ENCODE results near the gene SYNE2. TPM values are rescaled to one million over a fixed set of nuclear protein-coding genes. Genes with fewer than 3 reads are reported as not detected.

SYNE2 gene
- total RNA-seq, 1 experiment from 2014 or later: 67.4 TPM

DNA sequence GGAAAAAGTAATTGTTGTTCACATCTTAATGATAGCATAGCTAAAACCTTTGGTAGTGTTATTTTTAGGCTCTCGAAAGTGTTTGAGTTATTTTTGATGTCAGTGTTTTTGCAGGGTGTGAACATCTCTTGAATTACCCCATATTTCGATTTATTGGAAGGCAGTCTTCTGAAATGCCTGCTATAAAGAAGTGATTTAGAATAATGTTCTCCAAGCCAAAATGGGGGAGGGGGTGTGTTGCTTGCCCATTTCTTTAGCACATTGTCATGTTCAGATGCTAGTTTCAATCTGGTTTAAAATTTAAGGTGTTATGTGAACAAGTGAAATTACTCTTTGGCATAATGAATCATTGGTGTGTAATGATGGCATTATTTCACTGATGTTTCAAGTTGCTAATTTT lies 110.6 kb downstream of the SYNE2 start:
- Mint-ChIP-seq H3K27ac (ENCODE audit: low read depth, unreplicated experiment) (no peak overlapping the region), H3K9me3 (ENCODE audit: unreplicated experiment) (no peaks in the 10 kb centered on the region), H3K27me3 (ENCODE audit: insufficient read depth, unreplicated experiment) (no peaks in the 10 kb centered on the region), H3K4me3 (ENCODE audit: unreplicated experiment) (no peak overlapping the region), H3K36me3 (ENCODE audit: insufficient read depth, unreplicated experiment) (peaks cover 12% of the 10 kb centered on the region), H3K4me1 (ENCODE audit: insufficient read depth, unreplicated experiment) (no peaks in the 10 kb centered on the region)
- intact Hi-C loops (cut with micrococcal nuclease): no loop called here
- no TSS peak for BruUV-seq (replicated peaks)
- POLR2A ChIA-PET: interaction anchor here (0.6 to 1.1 kb wide), 2 partner anchors 9 to 590 kb away, joined by 3 to 4 read pairs; no protein-coding TSS in a partner anchor
- no peak for DNase-seq (ENCODE audit: unreplicated experiment)
- CTCF ChIA-PET: no interaction called here
- TF ChIP-seq, protein P1, sequence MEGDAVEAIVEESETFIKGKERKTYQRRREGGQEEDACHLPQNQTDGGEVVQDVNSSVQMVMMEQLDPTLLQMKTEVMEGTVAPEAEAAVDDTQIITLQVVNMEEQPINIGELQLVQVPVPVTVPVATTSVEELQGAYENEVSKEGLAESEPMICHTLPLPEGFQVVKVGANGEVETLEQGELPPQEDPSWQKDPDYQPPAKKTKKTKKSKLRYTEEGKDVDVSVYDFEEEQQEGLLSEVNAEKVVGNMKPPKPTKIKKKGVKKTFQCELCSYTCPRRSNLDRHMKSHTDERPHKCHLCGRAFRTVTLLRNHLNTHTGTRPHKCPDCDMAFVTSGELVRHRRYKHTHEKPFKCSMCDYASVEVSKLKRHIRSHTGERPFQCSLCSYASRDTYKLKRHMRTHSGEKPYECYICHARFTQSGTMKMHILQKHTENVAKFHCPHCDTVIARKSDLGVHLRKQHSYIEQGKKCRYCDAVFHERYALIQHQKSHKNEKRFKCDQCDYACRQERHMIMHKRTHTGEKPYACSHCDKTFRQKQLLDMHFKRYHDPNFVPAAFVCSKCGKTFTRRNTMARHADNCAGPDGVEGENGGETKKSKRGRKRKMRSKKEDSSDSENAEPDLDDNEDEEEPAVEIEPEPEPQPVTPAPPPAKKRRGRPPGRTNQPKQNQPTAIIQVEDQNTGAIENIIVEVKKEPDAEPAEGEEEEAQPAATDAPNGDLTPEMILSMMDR (IDR thresholded peaks at IDR 0.05; ENCODE audit: unreplicated experiment): no peak

DNA sequence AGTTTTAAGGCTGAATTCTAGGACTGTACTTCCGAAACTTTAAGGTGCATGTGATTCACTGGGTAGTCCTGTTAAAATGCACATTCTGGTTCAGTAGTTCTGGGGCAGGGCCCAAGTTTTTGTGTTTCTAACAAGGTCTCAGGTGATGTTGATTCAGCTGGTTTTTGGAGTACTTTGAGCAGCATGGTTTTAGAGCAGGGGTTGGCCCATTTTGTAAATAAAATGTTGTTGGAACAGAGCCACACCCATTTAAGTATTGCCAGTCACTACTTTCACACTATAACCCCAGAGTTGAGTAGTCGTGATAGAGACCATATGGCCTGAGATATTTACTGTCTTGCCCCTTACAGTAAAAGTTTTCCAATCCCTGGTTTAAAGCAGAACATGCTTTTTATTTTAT lies 111.3 kb downstream of the SYNE2 start:
- CTCF ChIA-PET: no interaction called here

GRCh38 chr14:63966407-63966806 lies 113.6 kb downstream of the SYNE2 start:
- Mint-ChIP-seq H3K27me3 (ENCODE audit: insufficient read depth, unreplicated experiment) (no peaks in the 10 kb centered on the region), H3K9me3 (ENCODE audit: unreplicated experiment) (no peaks in the 10 kb centered on the region), H3K36me3 (ENCODE audit: insufficient read depth, unreplicated experiment) (peaks cover 12% of the 10 kb centered on the region), H3K27ac (ENCODE audit: low read depth, unreplicated experiment) (no peak overlapping the region), H3K4me1 (ENCODE audit: insufficient read depth, unreplicated experiment) (no peaks in the 10 kb centered on the region), H3K4me3 (ENCODE audit: unreplicated experiment) (no peak overlapping the region)
- DNase-seq (ENCODE audit: unreplicated experiment): no peak
- POLR2A ChIA-PET: no interaction called here
- CTCF ChIA-PET: interaction anchor here (0.6 to 0.7 kb wide), 3 partner anchors 100 to 199 kb away, joined by 3 read pairs; no protein-coding TSS in a partner anchor
- TF ChIP-seq, protein P1 (IDR thresholded peaks at IDR 0.05; ENCODE audit: unreplicated experiment): no peak
- intact Hi-C loops (cut with micrococcal nuclease): no loop called here
- BruUV-seq (replicated peaks): no TSS peak

More for the DNA sequence above, 111.3 kb downstream of the SYNE2 start:
- H3K9me3 Mint-ChIP-seq (ENCODE audit: unreplicated experiment): no peaks in the 10 kb centered on the region
- intact Hi-C loops (cut with micrococcal nuclease): no loop called here
- TF ChIP-seq, protein P1 (IDR thresholded peaks at IDR 0.05; ENCODE audit: unreplicated experiment): no peak
- H3K27ac Mint-ChIP-seq (ENCODE audit: low read depth, unreplicated experiment): no peak overlapping the region
- DNase-seq (ENCODE audit: unreplicated experiment): no peak
- no peak overlapping the region for H3K4me3 Mint-ChIP-seq (ENCODE audit: unreplicated experiment)
- no peaks in the 10 kb centered on the region for H3K27me3 Mint-ChIP-seq (ENCODE audit: insufficient read depth, unreplicated experiment)
- no peaks in the 10 kb centered on the region for H3K4me1 Mint-ChIP-seq (ENCODE audit: insufficient read depth, unreplicated experiment)
- no TSS peak for BruUV-seq (replicated peaks)
- POLR2A ChIA-PET: interaction anchor here (0.5 kb wide), 1 partner anchor 13 kb away, joined by 4 read pairs; no protein-coding TSS in a partner anchor
- H3K36me3 Mint-ChIP-seq (ENCODE audit: insufficient read depth, unreplicated experiment): peaks cover 12% of the 10 kb centered on the region

DNA sequence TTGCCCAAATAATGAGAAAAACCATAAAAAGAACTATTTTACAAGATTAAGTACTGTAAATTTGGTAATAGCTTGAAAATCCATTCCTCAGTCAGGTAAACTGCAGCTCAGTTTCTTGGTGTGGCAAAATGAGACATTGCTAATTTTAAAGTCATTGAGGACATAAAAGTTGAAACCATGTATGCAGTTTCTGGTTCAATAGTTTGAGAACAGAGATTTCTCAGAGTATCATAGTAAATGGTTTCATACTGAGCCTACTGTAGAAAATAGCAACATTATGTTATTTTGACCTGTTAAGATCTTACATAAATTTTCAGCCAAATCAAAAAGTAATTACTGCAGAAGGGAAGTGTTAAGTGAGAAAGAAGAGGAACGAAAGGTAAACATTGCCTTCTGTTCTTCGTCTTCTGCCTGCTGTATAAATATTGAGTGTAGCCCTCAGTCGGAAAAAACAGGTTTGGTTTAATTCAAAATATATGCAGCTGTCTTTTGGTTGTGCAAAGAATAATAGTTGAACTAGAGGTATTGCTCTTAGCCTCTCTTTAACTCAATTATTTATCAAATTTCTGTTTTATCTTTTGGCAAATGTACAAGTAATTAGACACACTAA lies 119.6 kb downstream of the SYNE2 start:
- Mint-ChIP-seq H3K4me3 (ENCODE audit: unreplicated experiment) (no peak overlapping the region), H3K27me3 (ENCODE audit: insufficient read depth, unreplicated experiment) (no peaks in the 10 kb centered on the region), H3K4me1 (ENCODE audit: insufficient read depth, unreplicated experiment) (no peaks in the 10 kb centered on the region), H3K27ac (ENCODE audit: low read depth, unreplicated experiment) (no peak overlapping the region), H3K9me3 (ENCODE audit: unreplicated experiment) (no peaks in the 10 kb centered on the region), H3K36me3 (ENCODE audit: insufficient read depth, unreplicated experiment) (peaks cover 7% of the 10 kb centered on the region)
- CTCF ChIA-PET: no interaction called here
- POLR2A ChIA-PET: no interaction called here
- intact Hi-C loops (cut with micrococcal nuclease): no loop called here
- no TSS peak for BruUV-seq (replicated peaks)
- DNase-seq (ENCODE audit: unreplicated experiment): no peak
- TF ChIP-seq, protein P1 (IDR thresholded peaks at IDR 0.05; ENCODE audit: unreplicated experiment): no peak

Data from MCF 10A (cell line).